Fibroblast of lung (primary cell): Measurements from ENCODE around the gene KRTAP23-1. TPM values are rescaled to one million over a fixed set of nuclear protein-coding genes. Genes with fewer than 3 reads are reported as not detected.

ENCODE experiments used
- DNase-seq, 2 donors: peaks; one replicate each; pipeline versions ENCODE4 v3.0.0 to v3.0.0-alpha.2; 2010; ENCODE audit warnings: low read depth in 2 of 2
- H2AFZ ChIP-seq: 2 replicates; pipeline ENCODE4 v1.5.1; 2012; ENCODE audit warnings: low read length, control low read depth, inconsistent platforms
- H3K27ac ChIP-seq: 2 replicates; pipeline ENCODE4 v1.5.1; 2011; ENCODE audit warnings: low read length, control low read depth; ENCODE audit not compliant: insufficient read depth
- H3K27me3 ChIP-seq: 2 replicates; pipeline ENCODE4 v1.5.1; 2011; ENCODE audit warnings: mild to moderate bottlenecking, low read length; ENCODE audit not compliant: control insufficient read depth, insufficient read depth
- H3K36me3 ChIP-seq: 2 replicates; pipeline ENCODE4 v1.5.1; 2011; ENCODE audit warnings: low read length; ENCODE audit not compliant: control insufficient read depth, insufficient read depth
- H3K4me1 ChIP-seq: 2 replicates; pipeline ENCODE4 v1.5.1; 2011; ENCODE audit warnings: low read length; ENCODE audit not compliant: control insufficient read depth, insufficient read depth; ENCODE audit errors: extremely low read depth
- H3K4me2 ChIP-seq: 2 replicates; pipeline ENCODE4 v1.5.1; 2011; ENCODE audit warnings: low read length, control low read depth; ENCODE audit not compliant: insufficient read depth; ENCODE audit errors: extremely low read depth
- H3K4me3 ChIP-seq, 4 experiments: fragments of 200-600 bp in 1 of 4; sonication (generic) in 1 of 4; replicated peaks in 1 of 4; 2 replicates each; pipeline ENCODE4 v1.5.1; 2011 to 2016; ENCODE audit warnings: low read length in 4 of 4, low read depth in 3 of 4, mild to moderate bottlenecking in 3 of 4, control low read depth in 2 of 4, inconsistent platforms in 1 of 4, mixed read lengths in 1 of 4; ENCODE audit not compliant: insufficient read depth in 1 of 4; ENCODE audit errors: control extremely low read depth in 1 of 4
- H3K79me2 ChIP-seq: 2 replicates; pipeline ENCODE4 v1.5.1; 2012; ENCODE audit warnings: mild to moderate bottlenecking, low read length, inconsistent platforms; ENCODE audit not compliant: control insufficient read depth, insufficient read depth
- H3K9ac ChIP-seq: 2 replicates; pipeline ENCODE4 v1.5.1; 2011; ENCODE audit warnings: mild to moderate bottlenecking, low read length, control low read depth; ENCODE audit not compliant: insufficient read depth
- H3K9me3 ChIP-seq: 2 replicates; pipeline ENCODE4 v1.5.1; 2012; ENCODE audit warnings: low read depth, low read length; ENCODE audit not compliant: control insufficient read depth, insufficient read depth
- H4K20me1 ChIP-seq: 2 replicates; pipeline ENCODE4 v1.5.1; 2011; ENCODE audit warnings: low read length; ENCODE audit not compliant: control insufficient read depth, insufficient read depth; ENCODE audit errors: extremely low read depth
- EZH2 ChIP-seq: IDR thresholded peaks from 2 replicates; pipeline ENCODE4 v1.5.1; 2012; ENCODE audit warnings: low read length, control low read depth, mild to moderate bottlenecking; ENCODE audit errors: missing control alignments
- polyA plus RNA-seq, 2 donors: library from polyadenylated mRNA; depleted of rRNA in 1 of 2; stranded (reverse) in 1 of 2; unstranded in 1 of 2; fragments of >200 nt; gene quantifications; 2 replicates each; pipeline ENCODE4 v1.2.1, GENCODE V29; 2011 to 2012; ENCODE audit warnings: missing spikeins in 1 of 2
- total RNA-seq: library from RNA; depleted of rRNA; stranded (reverse); fragments of >200 nt; gene quantifications from 2 replicates; pipeline ENCODE4 v1.2.1, GENCODE V29; 2014
- TF ChIP-seq, protein P1 (sequence below), 2 donors: IDR thresholded peaks in 1 of 2; conservative IDR thresholded peaks in 1 of 2; 1 replicate in 1 of 2; 2 replicates in 1 of 2; pipeline ENCODE4 v1.5.1; 2011 to 2012; ENCODE audit warnings: low read length in 2 of 2, control low read depth in 1 of 2, inconsistent platforms in 1 of 2, low read depth in 1 of 2, mild to moderate bottlenecking in 1 of 2

The KRTAP23-1 gene
- total and polyA plus RNA-seq, 2 donors (not counting 1 experiment from before 2014, with no cell fraction given), result not detected

DNA sequence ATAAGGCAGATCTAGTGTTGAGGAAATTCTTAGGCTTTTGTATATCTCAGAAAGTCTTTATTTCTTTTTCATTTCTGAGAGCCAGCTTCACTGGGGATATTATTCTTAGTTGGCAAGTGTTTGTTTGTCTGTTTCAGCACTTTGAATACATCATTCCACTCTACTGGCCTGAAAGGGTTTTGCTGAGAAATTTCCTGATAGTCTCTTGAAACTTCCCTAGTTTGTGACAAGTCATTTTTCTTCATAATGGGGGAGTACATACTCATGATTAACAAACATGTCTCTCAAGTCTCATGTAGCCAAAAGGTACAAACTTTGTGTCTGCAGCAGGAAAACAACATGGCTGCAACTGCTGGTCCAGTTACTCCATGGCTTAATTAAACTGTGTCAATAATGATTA lies 22.0 kb downstream of the KRTAP23-1 start:
- no peak for DNase-seq
- Histone ChIP-seq H3K4me3 (no peak overlapping the region), H3K27ac (no peak overlapping the region), H3K9me3 (no peaks in the 10 kb centered on the region), H3K27me3 (no peaks in the 10 kb centered on the region), H4K20me1 (no peaks in the 10 kb centered on the region), H2AFZ (no peak overlapping the region), H3K4me2 (no peak overlapping the region), H3K4me1 (no peaks in the 10 kb centered on the region), H3K9ac (no peak overlapping the region), H3K36me3 (no peaks in the 10 kb centered on the region), H3K79me2 (no peaks in the 10 kb centered on the region)
- TF ChIP-seq, protein P1, sequence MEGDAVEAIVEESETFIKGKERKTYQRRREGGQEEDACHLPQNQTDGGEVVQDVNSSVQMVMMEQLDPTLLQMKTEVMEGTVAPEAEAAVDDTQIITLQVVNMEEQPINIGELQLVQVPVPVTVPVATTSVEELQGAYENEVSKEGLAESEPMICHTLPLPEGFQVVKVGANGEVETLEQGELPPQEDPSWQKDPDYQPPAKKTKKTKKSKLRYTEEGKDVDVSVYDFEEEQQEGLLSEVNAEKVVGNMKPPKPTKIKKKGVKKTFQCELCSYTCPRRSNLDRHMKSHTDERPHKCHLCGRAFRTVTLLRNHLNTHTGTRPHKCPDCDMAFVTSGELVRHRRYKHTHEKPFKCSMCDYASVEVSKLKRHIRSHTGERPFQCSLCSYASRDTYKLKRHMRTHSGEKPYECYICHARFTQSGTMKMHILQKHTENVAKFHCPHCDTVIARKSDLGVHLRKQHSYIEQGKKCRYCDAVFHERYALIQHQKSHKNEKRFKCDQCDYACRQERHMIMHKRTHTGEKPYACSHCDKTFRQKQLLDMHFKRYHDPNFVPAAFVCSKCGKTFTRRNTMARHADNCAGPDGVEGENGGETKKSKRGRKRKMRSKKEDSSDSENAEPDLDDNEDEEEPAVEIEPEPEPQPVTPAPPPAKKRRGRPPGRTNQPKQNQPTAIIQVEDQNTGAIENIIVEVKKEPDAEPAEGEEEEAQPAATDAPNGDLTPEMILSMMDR (conservative IDR thresholded peaks at IDR 0.05 in 1 of 2, IDR thresholded peaks at IDR 0.05 in 1 of 2; ENCODE audit: low read depth in 1 of 2, low read length in 2 of 2), result no peak
- TF ChIP-seq EZH2, result no peak

DNA sequence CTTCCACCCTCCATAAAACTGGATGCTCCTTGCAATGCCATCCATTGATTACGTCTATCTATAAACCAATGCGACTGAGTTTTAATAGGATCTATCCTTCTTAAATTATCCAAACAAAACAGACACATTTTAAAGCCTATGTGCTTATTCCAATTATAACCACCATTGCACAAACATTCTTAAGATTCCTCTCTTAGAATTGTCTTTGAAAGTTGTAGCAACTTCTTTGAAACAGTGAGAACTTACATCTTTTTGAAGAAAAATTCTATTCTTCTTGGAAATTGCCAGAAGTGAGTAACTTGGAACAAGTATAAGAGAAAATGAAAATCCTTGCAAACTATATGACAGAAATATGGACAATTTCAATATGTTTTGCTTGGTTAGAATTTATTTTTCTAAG lies 28.2 kb downstream of the KRTAP23-1 start, which contains the start of gene KRTAP26-1:
Gene KRTAP26-1 (minus strand): TSS at position 101 of the 400 bp plus-strand sequence. CDS start 280 bp downstream, outside the sequence.
- Histone ChIP-seq H3K27ac (no peak within 1 kb of the TSS), H3K9ac (no peak within 1 kb of the TSS), H4K20me1 (no peaks in the 10 kb centered on the region), H3K27me3 (no peaks in the 10 kb centered on the region), H3K4me3 (no peak within 1 kb of the TSS), H3K4me1 (no peaks in the 10 kb centered on the region), H3K9me3 (no peaks in the 10 kb centered on the region), H2AFZ (no peak within 1 kb of the TSS), H3K79me2 (no peaks in the 10 kb centered on the region), H3K36me3 (no peaks in the 10 kb centered on the region), H3K4me2 (no peak within 1 kb of the TSS)
- TF ChIP-seq, protein P1 (conservative IDR thresholded peaks at IDR 0.05 in 1 of 2, IDR thresholded peaks at IDR 0.05 in 1 of 2; ENCODE audit: low read depth in 1 of 2, low read length in 2 of 2), result no peak
- TF ChIP-seq EZH2, result no peak
- no peak for DNase-seq

DNA sequence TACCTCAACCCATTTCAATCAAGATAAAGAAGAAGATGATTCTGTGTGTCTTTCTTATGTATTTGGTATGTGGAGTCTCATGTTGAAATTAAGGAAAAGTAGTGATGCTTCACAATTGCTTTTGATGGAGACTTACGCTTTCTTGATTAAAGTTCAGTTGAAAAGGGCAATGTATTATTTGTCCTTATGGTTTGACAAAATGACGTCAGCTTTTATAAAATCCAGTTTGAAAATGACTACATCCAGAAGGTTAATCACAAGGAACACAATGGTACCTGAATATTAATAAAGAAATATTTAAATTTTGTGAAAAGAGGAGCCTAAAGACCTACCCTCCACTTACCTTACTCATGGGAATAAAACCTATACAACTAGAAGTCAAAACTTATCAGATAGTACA lies 32.7 kb downstream of the KRTAP23-1 start:
- H3K79me2 ChIP-seq, result no peaks in the 10 kb centered on the region
- no peak overlapping the region for H3K4me2 ChIP-seq
- H3K27me3 ChIP-seq, result no peaks in the 10 kb centered on the region
- no peaks in the 10 kb centered on the region for H3K9me3 ChIP-seq
- TF ChIP-seq, protein P1 (conservative IDR thresholded peaks at IDR 0.05 in 1 of 2, IDR thresholded peaks at IDR 0.05 in 1 of 2; ENCODE audit: low read depth in 1 of 2, low read length in 2 of 2), result no peak
- no peak for TF ChIP-seq EZH2
- H3K27ac ChIP-seq, result no peak overlapping the region
- H3K4me1 ChIP-seq, result no peaks in the 10 kb centered on the region
- DNase-seq, result no peak
- H3K36me3 ChIP-seq, result no peaks in the 10 kb centered on the region
- H3K4me3 ChIP-seq, result no peak overlapping the region
- no peak overlapping the region for H2AFZ ChIP-seq
- no peak overlapping the region for H3K9ac ChIP-seq
- no peaks in the 10 kb centered on the region for H4K20me1 ChIP-seq
